Right ventricle myocardium inferior (tissue), 1 donor: ENCODE data around the gene SCNN1B. TPM values are rescaled to one million over a fixed set of nuclear protein-coding genes. Genes with fewer than 3 reads are reported as not detected.
"Not testable (repeated sequence)": the region's sequence is repeated elsewhere in the genome, so short reads cannot be mapped to it uniquely, and the experiment has no call there.

Experiments used
- ATAC-seq: fragments of 200-7000 bp; cut with Tn5 transposase; one replicate; pipeline ENCODE4 v1.9.1; 2020; ENCODE audit warnings: mild to moderate bottlenecking, moderate library complexity
- DNase-seq: peaks from one replicate; pipeline ENCODE4 v3.0.0; 2021; ENCODE audit errors: missing footprints
- intact Hi-C: fragments of 100-400 bp; cut with DNase I; formaldehyde crosslinking; loops from one replicate; pipeline ENCODE4 v1.11.0; 2022
- total RNA-seq: library from RNA; stranded (reverse); fragmentation: NEBNext Ultra II Directional; extraction: Animal tissue kit (Norgen Biotek cat#: 25700); gene quantifications from one replicate; pipeline ENCODE4 v1.2.1, GENCODE V29; 2021
- donor health status: DM: no; HTN: yes; CAD: no; lungs with severe emphysema.

The SCNN1B gene
- total RNA-seq, 1 donor from 2014 or later, result 0.27 TPM

- intact Hi-C loops, result no loop called here
- ATAC-seq, result no peak
- DNase-seq, result no peak
Measured at GRCh38 chr16:23284584-23284983, 17.5 kb upstream of the SCNN1B start.

- ATAC-seq, result no peak
- no peak for DNase-seq
- intact Hi-C loops, result no loop called here
Measured at GRCh38 chr16:23286131-23286532, 16.0 kb upstream of the SCNN1B start.

GRCh38 chr16:23288209-23288608 lies 13.9 kb upstream of the SCNN1B start:
- no peak for DNase-seq
- intact Hi-C loops, result no loop called here
- no peak for ATAC-seq

GRCh38 chr16:23288726-23289512 lies 13.2 kb upstream of the SCNN1B start:
- ATAC-seq, result no peak
- no peak for DNase-seq
- intact Hi-C loops, result no loop called here

GRCh38 chr16:23290189-23291062 lies 11.7 kb upstream of the SCNN1B start:
- no peak for ATAC-seq

GRCh38 chr16:23293016-23293415 lies 9.1 kb upstream of the SCNN1B start:
- intact Hi-C loops, result no loop called here
- no peak for DNase-seq
- no peak for ATAC-seq

More at GRCh38 chr16:23290189-23291062, 11.7 kb upstream of the SCNN1B start:
- no peak for DNase-seq
- intact Hi-C loops, result no loop called here

- intact Hi-C loops, result no loop called here
- ATAC-seq (no peak), DNase-seq (no peak)
Measured at GRCh38 chr16:23294260-23294659, 7.8 kb upstream of the SCNN1B start.

- intact Hi-C loops, result no loop called here
- DNase-seq (no peak), ATAC-seq (no peak)
Measured at GRCh38 chr16:23296994-23297393, 5.1 kb upstream of the SCNN1B start.

GRCh38 chr16:23298290-23298915 lies 3.7 kb upstream of the SCNN1B start:
- no peak for DNase-seq
- intact Hi-C loops, result no loop called here
- no peak for ATAC-seq

- intact Hi-C loops, DNase-seq, ATAC-seq: not testable (repeated sequence)
Measured at GRCh38 chr16:23299815-23300214, 2.3 kb upstream of the SCNN1B start.

- no peak for DNase-seq
- no peak for ATAC-seq
- intact Hi-C loops, result no loop called here
Measured at GRCh38 chr16:23301251-23302044, 654 bp upstream of the SCNN1B start.

GRCh38 chr16:23303685-23304084 lies 1.6 kb downstream of the SCNN1B start:
- DNase-seq, result no peak
- ATAC-seq, result no peak
- intact Hi-C loops, result no loop called here

- intact Hi-C loops, result no loop called here
- ATAC-seq (no peak), DNase-seq (no peak)
Measured at GRCh38 chr16:23304620-23305019, 2.5 kb downstream of the SCNN1B start.

- ATAC-seq (no peak), DNase-seq (no peak)
- intact Hi-C loops, result no loop called here
Measured at GRCh38 chr16:23306199-23307100, 4.3 kb downstream of the SCNN1B start.

- intact Hi-C loops, result no loop called here
- DNase-seq (no peak), ATAC-seq (no peak)
Measured at GRCh38 chr16:23310217-23310616, 8.1 kb downstream of the SCNN1B start.

GRCh38 chr16:23310744-23311143 lies 8.6 kb downstream of the SCNN1B start:
- no peak for DNase-seq
- intact Hi-C loops, result no loop called here
- no peak for ATAC-seq

- DNase-seq, result no peak
- intact Hi-C loops, result no loop called here
- ATAC-seq, result no peak
Measured at GRCh38 chr16:23316232-23316631, 14.1 kb downstream of the SCNN1B start.
